SK-N-SH (cell line): ENCODE measurements around the gene P4HA1. TPM values are rescaled to one million over a fixed set of nuclear protein-coding genes. Genes with fewer than 3 reads are reported as not detected.
"Not testable (repeated sequence)": the region's sequence is repeated elsewhere in the genome, so short reads cannot be mapped to it uniquely, and the experiment has no call there.

ENCODE experiments used
- CTCF ChIA-PET: fragments of 300-600, 350-600 bp; formaldehyde crosslinking; extraction: SDS; loops from one replicate; lab custom pipeline; 2021; lab: Yijun Ruan, JAX
- POLR2A ChIA-PET: fragments of 350-600 bp; sonication (Branson Sonifier 250); formaldehyde crosslinking; extraction: SDS; loops from one replicate; lab custom pipeline; 2020; ENCODE audit warnings: antibody characterized with exemption, inconsistent platforms; lab: Yijun Ruan, JAX
- DNase-seq: peaks from one replicate; pipeline ENCODE4 v3.0.0; 2012
- H2AFZ ChIP-seq: fragments of 200-600 bp; sonication (generic); 2 replicates; pipeline ENCODE4 v1.8.1; 2016; ENCODE audit warnings: antibody characterized with exemption, mild to moderate bottlenecking, low read depth
- H3F3A ChIP-seq: fragments of 200-600 bp; sonication (generic); replicated peaks from 2 replicates; pipeline ENCODE3; 2016; ENCODE audit warnings: antibody characterized with exemption, mild to moderate bottlenecking; ENCODE audit not compliant: insufficient read depth
- H3K27ac ChIP-seq, 2 experiments: fragments of 200-500 bp in 1 of 2; fragments of 200-600 bp in 1 of 2; sonication (Bioruptor generic) in 1 of 2; sonication (generic), shearing (Covaris generic) in 1 of 2; 2 replicates each; pipeline versions ENCODE4 v1.5.1 to v1.6.1; 2014 to 2016; ENCODE audit warnings: low read depth in 2 of 2, inconsistent platforms in 1 of 2, low read length in 1 of 2, mild to moderate bottlenecking in 1 of 2, mixed read lengths in 1 of 2
- H3K27me3 ChIP-seq: fragments of 200-600 bp; sonication (generic), shearing (Covaris generic); 2 replicates; pipeline ENCODE4 v1.6.1; 2016; ENCODE audit warnings: mixed run types; ENCODE audit not compliant: insufficient read depth
- H3K36me3 ChIP-seq, 2 experiments: fragments of 200-500 bp in 1 of 2; fragments of 200-600 bp in 1 of 2; sonication (Bioruptor generic) in 1 of 2; sonication (generic) in 1 of 2; replicated peaks in 1 of 2; 2 replicates each; pipeline versions ENCODE3 to v1.5.1; 2014 to 2016; ENCODE audit warnings: low read length in 1 of 2, mild to moderate bottlenecking in 1 of 2; ENCODE audit not compliant: insufficient read depth in 2 of 2, control insufficient read depth in 1 of 2
- H3K4me1 ChIP-seq, 2 experiments: fragments of 200-500 bp in 1 of 2; fragments of 200-600 bp in 1 of 2; sonication (Bioruptor generic) in 1 of 2; sonication (generic), shearing (Covaris generic) in 1 of 2; 2 replicates each; pipeline versions ENCODE4 v1.5.1 to v1.6.1; 2014 to 2016; ENCODE audit warnings: low read depth in 1 of 2, low read length in 1 of 2, mixed run types in 1 of 2; ENCODE audit not compliant: insufficient read depth in 2 of 2, control insufficient read depth in 1 of 2
- H3K4me2 ChIP-seq: fragments of 200-600 bp; sonication (generic), shearing (Covaris generic); 2 replicates; pipeline ENCODE4 v1.6.1; 2017; ENCODE audit warnings: mixed run types
- H3K4me3 ChIP-seq, 2 experiments: fragments of 200-500 bp in 1 of 2; fragments of 200-600 bp in 1 of 2; sonication (Bioruptor generic) in 1 of 2; sonication (generic), shearing (Covaris generic) in 1 of 2; 2 replicates each; pipeline versions ENCODE4 v1.5.1 to v1.8.1; 2014 to 2016; ENCODE audit warnings: low read depth in 2 of 2, inconsistent platforms in 1 of 2, low read length in 1 of 2, mild to moderate bottlenecking in 1 of 2, mixed read lengths in 1 of 2, moderate library complexity in 1 of 2
- H3K79me2 ChIP-seq: fragments of 200-600 bp; sonication (generic); 2 replicates; pipeline ENCODE4 v1.8.1; 2017; ENCODE audit warnings: mild to moderate bottlenecking; ENCODE audit not compliant: insufficient read depth
- H3K9ac ChIP-seq: fragments of 200-600 bp; sonication (generic); 2 replicates; pipeline ENCODE4 v1.6.1; 2017; ENCODE audit warnings: mixed run types
- H3K9me2 ChIP-seq: fragments of 200-600 bp; sonication (generic); 2 replicates; pipeline ENCODE4 v1.6.1; 2017; ENCODE audit warnings: mixed run types
- H3K9me3 ChIP-seq: fragments of 200-600 bp; sonication (generic); 2 replicates; pipeline ENCODE4 v1.6.1; 2017; ENCODE audit warnings: mixed run types, mild to moderate bottlenecking, moderate library complexity
- H4K20me1 ChIP-seq: fragments of 200-600 bp; sonication (generic); 2 replicates; pipeline ENCODE4 v1.6.1; 2017; ENCODE audit warnings: mild to moderate bottlenecking, mixed run types; ENCODE audit not compliant: insufficient read depth
- CHD2 ChIP-seq: fragments of 150-350 bp; IDR thresholded peaks from 2 replicates; pipeline ENCODE4 v1.6.1; 2018; ENCODE audit warnings: low read length; ENCODE audit not compliant: partially characterized antibody
- ELF1 ChIP-seq: IDR thresholded peaks from 2 replicates; pipeline ENCODE4 v1.4.0; 2012
- EZH2phosphoT487 ChIP-seq: fragments of 200-600 bp; sonication (generic); IDR thresholded peaks from 2 replicates; pipeline ENCODE4 v1.6.1; 2017; ENCODE audit warnings: low read depth, mixed run types, mild to moderate bottlenecking, antibody characterized with exemption, moderate library complexity, borderline replicate concordance
- GABPA ChIP-seq: IDR thresholded peaks from 2 replicates; pipeline ENCODE4 v1.4.0; 2012; ENCODE audit warnings: low read depth, mild to moderate bottlenecking
- JUND ChIP-seq: IDR thresholded peaks from 2 replicates; pipeline ENCODE4 v1.4.0; 2012
- MXI1 ChIP-seq: IDR thresholded peaks from 2 replicates; pipeline ENCODE4 v1.6.1; 2012; ENCODE audit warnings: mild to moderate bottlenecking, low read depth, low read length, improper control_type of control experiment
- POLR2AphosphoS5 ChIP-seq: IDR thresholded peaks from 2 replicates; pipeline ENCODE4 v1.6.1; 2012; ENCODE audit warnings: low read depth, low read length
- REST ChIP-seq: IDR thresholded peaks from 2 replicates; pipeline ENCODE4 v1.6.1; 2012; ENCODE audit warnings: mild to moderate bottlenecking, low read depth, low read length, moderate library complexity
- TAF1 ChIP-seq: IDR thresholded peaks from 2 replicates; pipeline ENCODE4 v1.6.1; 2012; ENCODE audit warnings: low read depth, mild to moderate bottlenecking, low read length, moderate library complexity, borderline replicate concordance
- TCF12 ChIP-seq: IDR thresholded peaks from 2 replicates; pipeline ENCODE4 v1.4.0; 2012
- YY1 ChIP-seq: IDR thresholded peaks from 2 replicates; pipeline ENCODE4 v1.4.0; 2012; ENCODE audit warnings: low read depth, mild to moderate bottlenecking
- WGBS: methylation state at CpG from one replicate; pipeline ENCODE4 v1.1.6; 2017; ENCODE audit warnings: low lambda C conversion rate; 5-methylcytosine and 5-hydroxymethylcytosine counted together
- polyA plus RNA-seq, 3 experiments: library from polyadenylated mRNA; depleted of rRNA; stranded (reverse); fragments of >200 nt; gene quantifications; 2 replicates each; pipeline ENCODE4 v1.2.3, GENCODE V29; 2012
- TF ChIP-seq, protein P1 (sequence below): IDR thresholded peaks from 2 replicates; pipeline ENCODE4 v1.4.0; 2012; ENCODE audit warnings: low read depth

Gene P4HA1
- polyA plus RNA-seq, 1 of the 3 experiments (the other 2 are of a cell fraction), result 34.8 TPM

DNA sequence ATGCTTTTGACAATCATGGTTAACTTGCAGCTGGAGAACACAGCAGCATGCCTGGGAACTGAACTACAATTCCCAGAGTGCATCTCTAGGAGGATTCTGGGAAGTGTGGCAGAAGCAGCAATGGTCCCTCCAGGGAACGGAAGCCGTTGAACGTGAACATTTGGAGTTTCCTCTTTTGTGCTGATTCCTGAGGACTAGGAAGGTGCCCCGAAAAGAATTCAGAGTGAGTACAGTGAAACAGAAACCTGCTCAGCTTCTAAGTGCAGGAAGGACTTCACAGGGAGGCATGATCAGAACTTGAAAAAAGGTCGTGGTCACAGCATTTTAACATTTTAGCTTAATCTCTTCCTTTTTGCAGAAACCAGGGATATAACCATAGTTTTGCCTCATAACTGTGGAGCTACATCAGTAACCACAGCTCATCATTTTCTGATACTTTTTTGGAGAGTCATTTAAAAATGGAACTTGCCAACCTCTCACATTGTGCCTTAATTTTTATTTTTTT, 13.7 kb upstream of the P4HA1 start, which contains the start of gene NUDT13:
TSS of gene NUDT13 (plus strand) at position 111 of the 505 bp plus-strand sequence. CDS start 3,911 bp downstream, outside the sequence.
- ChIA-PET POLR2A (interaction anchor here (0.6 to 2.1 kb wide), 4 partner anchors 12 to 58 kb away, joined by 4 to 16 read pairs (median 8); partner anchors contain the start of genes ECD, FAM149B1 and P4HA1), CTCF (interaction anchor here (0.8 to 2.9 kb wide), 5 partner anchors 12 to 49 kb away, joined by 3 to 13 read pairs (median 10); partner anchors contain the start of gene P4HA1)
- Histone ChIP-seq H3K9ac (peak within 1 kb of the TSS; percentile 91), H3K27ac (peak within 1 kb of the TSS; percentile 94 to 96), H3K4me3 (peak within 1 kb of the TSS; percentile 57 to 79), H3K27me3 (no peaks in the 10 kb centered on the region), H3F3A (peaks cover 34% of the 10 kb centered on the region), H3K4me1 (peaks cover 0 to 12% of the 10 kb centered on the region in 2 experiments; a peak in 1 of 4 replicates), H3K9me3 (no peaks in the 10 kb centered on the region), H3K79me2 (peaks cover 13% of the 10 kb centered on the region), H3K4me2 (peak within 1 kb of the TSS; percentile 86), H2AFZ (peak within 1 kb of the TSS; percentile 94), H3K36me3 (peaks cover 0 to 21% of the 10 kb centered on the region in 2 experiments), H3K9me2 (no peaks in the 10 kb centered on the region), H4K20me1 (no peaks in the 10 kb centered on the region)
- peak; percentile 79 for DNase-seq
- TF ChIP-seq TAF1 (peak; percentile 70), ELF1 (peak; percentile 99), POLR2AphosphoS5 (peak; percentile 86), GABPA (peak; percentile 89), CHD2 (peak; percentile 96), REST (no peak), MXI1 (peak; percentile 56), YY1 (peak; percentile 82; the same call in 1 of the 2 replicates), TCF12 (peak; percentile 5; the same call in 1 of the 2 replicates), EZH2phosphoT487 (no peak), JUND (no peak)
- TF ChIP-seq, protein P1, sequence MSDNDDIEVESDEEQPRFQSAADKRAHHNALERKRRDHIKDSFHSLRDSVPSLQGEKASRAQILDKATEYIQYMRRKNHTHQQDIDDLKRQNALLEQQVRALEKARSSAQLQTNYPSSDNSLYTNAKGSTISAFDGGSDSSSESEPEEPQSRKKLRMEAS, result peak; percentile 56
- WGBS, result 6% methylated on average over 5 of the region's 5 CpGs

DNA sequence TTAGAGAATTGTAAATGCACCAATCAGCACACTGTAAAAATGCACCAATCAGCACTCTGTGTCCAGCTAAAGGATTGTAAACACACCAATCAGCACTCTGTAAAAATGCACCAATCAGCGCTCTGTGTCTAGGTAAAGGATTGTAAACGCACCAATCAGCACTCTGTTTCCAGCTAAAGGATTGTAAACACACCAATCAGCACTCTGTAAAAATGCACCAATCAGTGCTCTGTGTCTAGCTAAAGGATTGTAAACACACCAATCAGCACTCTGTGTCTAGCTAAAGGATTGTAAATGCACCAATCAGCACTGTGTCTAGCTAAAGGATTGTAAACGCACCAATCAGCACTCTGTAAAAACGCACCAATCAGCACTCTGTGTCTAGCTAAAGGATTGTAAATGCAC, 12.6 kb upstream of the P4HA1 start:
- CTCF ChIA-PET, result interaction anchor here (0.6 to 2.9 kb wide), 5 partner anchors 10 to 394 kb away, joined by 3 to 13 read pairs (median 10); partner anchors contain the start of gene P4HA1

More for the DNA sequence above, 12.6 kb upstream of the P4HA1 start:
- H3F3A ChIP-seq, result peaks cover 34% of the 10 kb centered on the region
- 96% methylated on average over 4 of the region's 4 CpGs for WGBS
- H4K20me1 ChIP-seq, H3K9me2 ChIP-seq, DNase-seq, H3K9ac ChIP-seq, H2AFZ ChIP-seq, H3K27me3 ChIP-seq, H3K4me2 ChIP-seq, H3K9me3 ChIP-seq, H3K4me3 ChIP-seq, H3K27ac ChIP-seq: not testable (repeated sequence)
- peaks cover 13% of the 10 kb centered on the region for H3K79me2 ChIP-seq
- peaks cover 0 to 12% of the 10 kb centered on the region in 2 experiments; a peak in 1 of 4 replicates for H3K4me1 ChIP-seq
- POLR2A ChIA-PET, result interaction anchor here (1.1 to 2.1 kb wide), 2 partner anchors 11 to 13 kb away, joined by 8 to 16 read pairs; partner anchors contain the start of gene P4HA1
- peaks cover 0 to 16% of the 10 kb centered on the region in 2 experiments for H3K36me3 ChIP-seq
